A549 (cell line): ENCODE results near the gene OSGEP.

Experiments
- KDM1A ChIP-seq: fragments of 200-600 bp; sonication (generic); IDR thresholded peaks from 2 replicates; pipeline ENCODE4 v1.6.1; 2016; ENCODE audit warnings: low read depth, mild to moderate bottlenecking
- RAD21 ChIP-seq, 2 experiments: fragments of >200 bp in 1 of 2; sonication (Bioruptor Twin) in 1 of 2; formaldehyde crosslinking in 1 of 2; IDR thresholded peaks in 1 of 2; conservative IDR thresholded peaks in 1 of 2; 2 replicates in 1 of 2; 3 replicates in 1 of 2; pipeline ENCODE4 v1.6.1; 2012 to 2018; ENCODE audit warnings: inconsistent platforms in 1 of 2
- RCOR1 ChIP-seq: fragments of 150-350 bp; IDR thresholded peaks from 2 replicates; pipeline ENCODE4 v1.6.1; 2014; ENCODE audit warnings: antibody characterized with exemption, low read length, low read depth
- TF ChIP-seq, protein P1 (sequence below): fragments of >200 bp; sonication (Bioruptor Twin); formaldehyde crosslinking; IDR thresholded peaks from 3 replicates; pipeline ENCODE4 v1.5.1; 2016
- TF ChIP-seq, protein P2 (sequence below): fragments of >200 bp; sonication (Bioruptor Twin); formaldehyde crosslinking; IDR thresholded peaks from 3 replicates; pipeline ENCODE4 v1.6.1; 2016

DNA sequence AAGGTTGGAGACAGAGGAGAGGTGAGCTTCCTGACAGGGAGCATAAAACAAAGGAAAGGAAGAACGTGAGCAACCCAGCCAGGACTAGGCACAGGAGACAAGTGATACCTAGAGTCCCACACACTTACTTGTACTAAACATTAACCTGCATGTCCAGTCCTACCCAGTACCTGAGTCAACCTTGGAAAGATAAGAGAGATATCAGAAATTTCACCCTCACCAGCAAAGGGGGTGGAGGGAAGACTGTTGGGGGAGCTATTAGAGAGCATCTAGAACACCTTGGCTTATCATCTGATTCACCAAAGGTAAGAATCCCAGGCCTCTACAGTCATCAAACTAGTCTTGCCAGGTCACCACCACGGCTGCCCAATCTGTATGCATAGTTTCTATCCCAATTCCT lies 29.8 kb downstream of the OSGEP start:
- TF ChIP-seq RAD21 (conservative IDR thresholded peaks at IDR 0.05 in 1 of 2, IDR thresholded peaks at IDR 0.05 in 1 of 2), result no peak
- TF ChIP-seq, protein P1, sequence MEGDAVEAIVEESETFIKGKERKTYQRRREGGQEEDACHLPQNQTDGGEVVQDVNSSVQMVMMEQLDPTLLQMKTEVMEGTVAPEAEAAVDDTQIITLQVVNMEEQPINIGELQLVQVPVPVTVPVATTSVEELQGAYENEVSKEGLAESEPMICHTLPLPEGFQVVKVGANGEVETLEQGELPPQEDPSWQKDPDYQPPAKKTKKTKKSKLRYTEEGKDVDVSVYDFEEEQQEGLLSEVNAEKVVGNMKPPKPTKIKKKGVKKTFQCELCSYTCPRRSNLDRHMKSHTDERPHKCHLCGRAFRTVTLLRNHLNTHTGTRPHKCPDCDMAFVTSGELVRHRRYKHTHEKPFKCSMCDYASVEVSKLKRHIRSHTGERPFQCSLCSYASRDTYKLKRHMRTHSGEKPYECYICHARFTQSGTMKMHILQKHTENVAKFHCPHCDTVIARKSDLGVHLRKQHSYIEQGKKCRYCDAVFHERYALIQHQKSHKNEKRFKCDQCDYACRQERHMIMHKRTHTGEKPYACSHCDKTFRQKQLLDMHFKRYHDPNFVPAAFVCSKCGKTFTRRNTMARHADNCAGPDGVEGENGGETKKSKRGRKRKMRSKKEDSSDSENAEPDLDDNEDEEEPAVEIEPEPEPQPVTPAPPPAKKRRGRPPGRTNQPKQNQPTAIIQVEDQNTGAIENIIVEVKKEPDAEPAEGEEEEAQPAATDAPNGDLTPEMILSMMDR, result no peak
- TF ChIP-seq KDM1A, result no peak
- no peak for TF ChIP-seq RCOR1
- TF ChIP-seq, protein P2, sequence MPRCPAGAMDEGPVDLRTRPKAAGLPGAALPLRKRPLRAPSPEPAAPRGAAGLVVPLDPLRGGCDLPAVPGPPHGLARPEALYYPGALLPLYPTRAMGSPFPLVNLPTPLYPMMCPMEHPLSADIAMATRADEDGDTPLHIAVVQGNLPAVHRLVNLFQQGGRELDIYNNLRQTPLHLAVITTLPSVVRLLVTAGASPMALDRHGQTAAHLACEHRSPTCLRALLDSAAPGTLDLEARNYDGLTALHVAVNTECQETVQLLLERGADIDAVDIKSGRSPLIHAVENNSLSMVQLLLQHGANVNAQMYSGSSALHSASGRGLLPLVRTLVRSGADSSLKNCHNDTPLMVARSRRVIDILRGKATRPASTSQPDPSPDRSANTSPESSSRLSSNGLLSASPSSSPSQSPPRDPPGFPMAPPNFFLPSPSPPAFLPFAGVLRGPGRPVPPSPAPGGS, result no peak
